Loucy (cell line): ENCODE data around the gene P4HA3.

Experiments
- H2AFZ ChIP-seq: fragments of 200-600 bp; sonication (generic); 2 replicates; pipeline ENCODE4 v1.6.0; 2016; ENCODE audit warnings: antibody characterized with exemption, mild to moderate bottlenecking, low read length, moderate library complexity
- H3F3A ChIP-seq: fragments of 200-600 bp; 2 replicates; pipeline ENCODE4 v1.6.0; 2016; ENCODE audit warnings: antibody characterized with exemption, low read depth, mild to moderate bottlenecking
- H3K27me3 ChIP-seq: fragments of 200-600 bp; sonication (generic); 2 replicates; pipeline ENCODE4 v1.6.1; 2014; ENCODE audit warnings: low read length, mild to moderate bottlenecking; ENCODE audit not compliant: insufficient read depth, poor library complexity, severe bottlenecking
- H3K36me3 ChIP-seq: fragments of 200-600 bp; sonication (generic); 2 replicates; pipeline ENCODE4 v1.6.1; 2016; ENCODE audit warnings: low read length; ENCODE audit not compliant: insufficient read depth
- H3K4me1 ChIP-seq: fragments of 200-600 bp; sonication (generic); 2 replicates; pipeline ENCODE4 v1.5.1; 2014; ENCODE audit warnings: low read length, mild to moderate bottlenecking; ENCODE audit not compliant: insufficient read depth, poor library complexity, severe bottlenecking
- H3K4me2 ChIP-seq: fragments of 200-600 bp; sonication (generic); 2 replicates; pipeline ENCODE4 v1.6.0; 2014; ENCODE audit warnings: antibody characterized with exemption, low read length, low read depth, mild to moderate bottlenecking; ENCODE audit not compliant: poor library complexity, severe bottlenecking
- H3K4me3 ChIP-seq: fragments of 200-600 bp; sonication (generic); 2 replicates; pipeline ENCODE4 v1.5.1; 2014; ENCODE audit warnings: low read length, mild to moderate bottlenecking, mixed read lengths; ENCODE audit not compliant: poor library complexity, severe bottlenecking
- H3K79me2 ChIP-seq: fragments of 200-600 bp; sonication (generic); 2 replicates; pipeline ENCODE4 v1.6.1; 2014; ENCODE audit warnings: low read length; ENCODE audit not compliant: insufficient read depth
- H3K9ac ChIP-seq: fragments of 200-600 bp; sonication (generic); 2 replicates; pipeline ENCODE4 v1.6.0; 2014; ENCODE audit warnings: mild to moderate bottlenecking, low read depth, low read length, moderate library complexity; ENCODE audit not compliant: poor library complexity, severe bottlenecking
- H3K9me2 ChIP-seq: fragments of 200-600 bp; sonication (generic); replicated peaks from 2 replicates; pipeline ENCODE4 v1.6.1; 2016; ENCODE audit warnings: low read depth, low read length, mixed read lengths
- H3K9me3 ChIP-seq: fragments of 200-600 bp; sonication (generic); 2 replicates; pipeline ENCODE4 v1.6.1; 2014; ENCODE audit warnings: mild to moderate bottlenecking, antibody characterized with exemption, low read length, low read depth; ENCODE audit not compliant: insufficient read depth
- H4K20me1 ChIP-seq: fragments of 200-600 bp; sonication (generic); 2 replicates; pipeline ENCODE4 v1.6.0; 2014; ENCODE audit warnings: antibody characterized with exemption, low read length, mild to moderate bottlenecking; ENCODE audit not compliant: insufficient read depth, poor library complexity, severe bottlenecking
- EZH2phosphoT487 ChIP-seq: fragments of 200-600 bp; IDR thresholded peaks from 2 replicates; pipeline ENCODE4 v1.6.1; 2018; ENCODE audit warnings: antibody characterized with exemption, mild to moderate bottlenecking, moderate library complexity, borderline replicate concordance
- TF ChIP-seq, protein P1 (sequence below): fragments of 200-600 bp; sonication (generic); conservative IDR thresholded peaks from 2 replicates; pipeline ENCODE4 v1.5.1; 2014; ENCODE audit warnings: mild to moderate bottlenecking, antibody characterized with exemption, low read length

P4HA3 gene

DNA sequence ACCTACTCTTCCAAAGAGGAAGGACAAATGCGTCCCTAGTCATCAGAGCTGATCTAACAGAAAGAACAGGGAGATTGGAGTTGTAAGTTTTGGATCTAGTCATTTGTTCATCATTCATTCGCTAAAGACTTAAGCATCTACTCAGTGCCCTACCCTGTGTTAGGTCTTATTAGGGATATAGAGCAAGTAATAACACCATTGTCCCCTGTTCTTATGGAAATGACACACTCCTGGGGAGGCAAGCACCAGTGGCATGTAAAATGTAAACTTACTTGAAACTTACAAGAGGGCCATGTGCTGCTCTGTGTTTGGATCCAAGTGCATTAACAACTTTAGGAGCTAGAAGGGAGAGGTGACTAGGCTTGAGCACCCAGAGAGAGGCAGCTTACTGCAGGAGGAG lies 61.9 kb downstream of the P4HA3 start:
- Histone ChIP-seq H3K36me3 (peaks cover 92% of the 10 kb centered on the region; the same call in 1 of the 2 replicates), H2AFZ (no peak overlapping the region), H3K79me2 (no peaks in the 10 kb centered on the region), H3K9me2 (no peaks in the 10 kb centered on the region), H3F3A (no peaks in the 10 kb centered on the region), H3K27me3 (no peaks in the 10 kb centered on the region), H3K9ac (no peak overlapping the region), H3K4me2 (no peak overlapping the region), H3K4me3 (no peak overlapping the region), H3K9me3 (no peaks in the 10 kb centered on the region), H3K4me1 (no peaks in the 10 kb centered on the region), H4K20me1 (no peaks in the 10 kb centered on the region)
- TF ChIP-seq EZH2phosphoT487 = no peak
- TF ChIP-seq, protein P1, sequence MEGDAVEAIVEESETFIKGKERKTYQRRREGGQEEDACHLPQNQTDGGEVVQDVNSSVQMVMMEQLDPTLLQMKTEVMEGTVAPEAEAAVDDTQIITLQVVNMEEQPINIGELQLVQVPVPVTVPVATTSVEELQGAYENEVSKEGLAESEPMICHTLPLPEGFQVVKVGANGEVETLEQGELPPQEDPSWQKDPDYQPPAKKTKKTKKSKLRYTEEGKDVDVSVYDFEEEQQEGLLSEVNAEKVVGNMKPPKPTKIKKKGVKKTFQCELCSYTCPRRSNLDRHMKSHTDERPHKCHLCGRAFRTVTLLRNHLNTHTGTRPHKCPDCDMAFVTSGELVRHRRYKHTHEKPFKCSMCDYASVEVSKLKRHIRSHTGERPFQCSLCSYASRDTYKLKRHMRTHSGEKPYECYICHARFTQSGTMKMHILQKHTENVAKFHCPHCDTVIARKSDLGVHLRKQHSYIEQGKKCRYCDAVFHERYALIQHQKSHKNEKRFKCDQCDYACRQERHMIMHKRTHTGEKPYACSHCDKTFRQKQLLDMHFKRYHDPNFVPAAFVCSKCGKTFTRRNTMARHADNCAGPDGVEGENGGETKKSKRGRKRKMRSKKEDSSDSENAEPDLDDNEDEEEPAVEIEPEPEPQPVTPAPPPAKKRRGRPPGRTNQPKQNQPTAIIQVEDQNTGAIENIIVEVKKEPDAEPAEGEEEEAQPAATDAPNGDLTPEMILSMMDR = no peak

DNA sequence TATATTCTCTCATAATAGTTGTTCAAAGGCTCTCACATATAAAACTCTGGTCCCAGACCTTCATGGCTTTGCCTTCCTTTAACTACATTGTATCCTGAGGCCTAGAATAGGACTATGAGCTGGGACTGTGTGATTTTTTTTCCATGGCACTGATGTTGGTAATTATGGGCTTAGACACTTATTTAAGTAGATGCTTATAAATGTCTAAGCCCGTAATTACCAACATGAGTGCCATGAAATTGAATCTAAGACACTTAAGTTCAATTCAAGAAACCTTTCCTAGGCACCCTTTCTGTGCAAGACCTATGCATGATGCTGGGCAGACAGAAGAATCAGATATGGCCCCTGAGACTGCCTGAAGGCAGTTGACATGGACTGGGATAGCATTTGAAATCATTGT lies 63.0 kb downstream of the P4HA3 start:
- Histone ChIP-seq H3K4me1 (no peaks in the 10 kb centered on the region), H3F3A (no peaks in the 10 kb centered on the region), H2AFZ (no peak overlapping the region), H3K4me2 (no peak overlapping the region), H3K9ac (no peak overlapping the region), H3K27me3 (no peaks in the 10 kb centered on the region), H4K20me1 (no peaks in the 10 kb centered on the region), H3K9me2 (no peaks in the 10 kb centered on the region), H3K4me3 (no peak overlapping the region), H3K79me2 (no peaks in the 10 kb centered on the region), H3K9me3 (no peaks in the 10 kb centered on the region), H3K36me3 (peaks cover 91% of the 10 kb centered on the region; the same call in 1 of the 2 replicates)
- TF ChIP-seq, protein P1 = no peak
- TF ChIP-seq EZH2phosphoT487 = no peak

DNA sequence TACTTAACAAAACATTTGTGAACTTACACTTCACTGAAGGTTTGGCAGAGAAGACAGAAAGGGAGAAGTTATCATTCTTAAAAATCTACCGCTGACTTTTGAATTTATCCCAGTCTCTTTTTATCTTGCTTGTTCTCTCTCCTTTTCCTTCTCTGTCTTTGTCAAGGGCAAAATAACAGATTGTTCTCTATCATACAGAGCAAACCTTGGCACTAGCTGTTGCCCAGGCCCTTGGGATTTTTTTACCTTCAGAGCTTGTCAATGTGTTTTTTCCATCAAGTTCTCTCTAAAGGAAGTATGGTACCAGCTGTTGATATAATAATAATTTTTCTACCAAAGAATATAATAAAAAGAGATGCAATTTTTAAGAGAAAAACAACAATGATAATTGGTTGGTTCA lies 73.2 kb downstream of the P4HA3 start:
- Histone ChIP-seq H3K4me2 (no peak overlapping the region), H3F3A (no peaks in the 10 kb centered on the region), H3K9me2 (no peaks in the 10 kb centered on the region), H3K4me1 (no peaks in the 10 kb centered on the region), H3K27me3 (no peaks in the 10 kb centered on the region), H3K4me3 (no peak overlapping the region), H3K79me2 (no peaks in the 10 kb centered on the region), H4K20me1 (no peaks in the 10 kb centered on the region), H3K9ac (no peak overlapping the region), H3K36me3 (peaks cover 89% of the 10 kb centered on the region), H3K9me3 (no peaks in the 10 kb centered on the region), H2AFZ (no peak overlapping the region)
- TF ChIP-seq, protein P1 = no peak
